Fibroblast of the aortic adventitia (primary cell): ENCODE results near the gene ODF2. TPM values are rescaled to one million over a fixed set of nuclear protein-coding genes. Genes with fewer than 3 reads are reported as not detected.

Source experiments
- DNase-seq: peaks from one replicate; pipeline ENCODE4 v3.0.0-alpha.2; 2010; ENCODE audit warnings: low read depth
- H3K4me3 ChIP-seq: 2 replicates; pipeline ENCODE4 v1.5.1; 2011; ENCODE audit warnings: low read depth, mild to moderate bottlenecking, control low read depth, low read length, moderate library complexity
- CTCF ChIP-seq: IDR thresholded peaks from 2 replicates; pipeline ENCODE4 v1.5.1; 2011; ENCODE audit warnings: mild to moderate bottlenecking, low read length, control low read depth, inconsistent platforms; ENCODE audit not compliant: insufficient read depth
- small RNA-seq: library from RNA; depleted of rRNA; stranded (forward); fragments of <200 nt; gene quantifications from one replicate; pipeline ENCODE3, GENCODE V24; 2012
- total RNA-seq: library from RNA; depleted of rRNA; stranded (reverse); fragments of >200 nt; gene quantifications from 2 replicates; pipeline ENCODE4 v1.2.3, GENCODE V29; 2012; ENCODE audit warnings: low replicate concordance

Gene ODF2
- total RNA-seq, 1 donor, result 25.4 TPM

GRCh38 chr9:128550226-128550625 lies 94.4 kb downstream of the ODF2 start:
- no peak for DNase-seq

More at GRCh38 chr9:128550226-128550625, 94.4 kb downstream of the ODF2 start:
- no peak overlapping the region for H3K4me3 ChIP-seq
- TF ChIP-seq CTCF, result no peak

Small RNA genes lying within 50 kb of the gene (small RNA-seq; reads per million reads assigned to genes)
- gene RNU7-171P, result not detected

Other genes starting within 250 kb of the ODF2 start
- gene GOLGA2, start 180.0 kb upstream of the ODF2 start, total RNA-seq, result 63.5 and 108 TPM in 2 replicates
- 21.5 and 35.2 TPM in 2 replicates for gene SWI5, start 179.7 kb upstream of the ODF2 start, total RNA-seq
- gene TRUB2, start 133.6 kb upstream of the ODF2 start, total RNA-seq, result 13.6 and 26.2 TPM in 2 replicates
- gene COQ4, start 133.2 kb upstream of the ODF2 start, total RNA-seq, result 13.5 and 34.9 TPM in 2 replicates
- 23.5 and 27.9 TPM in 2 replicates for gene SLC27A4, start 115.5 kb upstream of the ODF2 start, total RNA-seq
- 33.8 and 46.4 TPM in 2 replicates for gene URM1, start 84.6 kb upstream of the ODF2 start, total RNA-seq
- 74.9 and 109 TPM in 2 replicates for gene CERCAM, start 35.1 kb upstream of the ODF2 start, total RNA-seq
- gene GLE1, start 48.7 kb downstream of the ODF2 start, total RNA-seq, result 15.9 and 42.6 TPM in 2 replicates
- gene SPTAN1, start 96.6 kb downstream of the ODF2 start, total RNA-seq, result 287 and 673 TPM in 2 replicates
- gene DYNC2I2, start 200.8 kb downstream of the ODF2 start, total RNA-seq, result 42.8 and 65.7 TPM in 2 replicates
- 313 and 1,883 TPM in 2 replicates for gene SET, start 233.2 kb downstream of the ODF2 start, total RNA-seq
- gene PKN3, start 246.5 kb downstream of the ODF2 start, total RNA-seq, result 1.2 and 3.6 TPM in 2 replicates